Adrenal gland (tissue), 5 donors: Measurements from ENCODE around the gene PLD1.

ENCODE experiments used
- POLR2A ChIP-seq, 2 donors: fragments of 450-650 bp; IDR thresholded peaks; one replicate each; pipeline ENCODE4 v1.6.1; 2017; ENCODE audit warnings: antibody characterized with exemption in 2 of 2, mild to moderate bottlenecking in 2 of 2, moderate library complexity in 1 of 2
- TF ChIP-seq, protein P1 (sequence below), 6 experiments: fragments of 450-650 bp in 4 of 6; fragments of 200-600 bp in 2 of 6; sonication (generic) in 1 of 6; IDR thresholded peaks; 1 replicate in 5 of 6; 2 replicates in 1 of 6; pipeline versions ENCODE4 v1.5.1 to v1.8.0; 2016 to 2021; ENCODE audit warnings: antibody characterized with exemption in 6 of 6, mild to moderate bottlenecking in 2 of 6, moderate library complexity in 1 of 6
- donor health status: DM: no; HTN: no; CAD: no.

DNA sequence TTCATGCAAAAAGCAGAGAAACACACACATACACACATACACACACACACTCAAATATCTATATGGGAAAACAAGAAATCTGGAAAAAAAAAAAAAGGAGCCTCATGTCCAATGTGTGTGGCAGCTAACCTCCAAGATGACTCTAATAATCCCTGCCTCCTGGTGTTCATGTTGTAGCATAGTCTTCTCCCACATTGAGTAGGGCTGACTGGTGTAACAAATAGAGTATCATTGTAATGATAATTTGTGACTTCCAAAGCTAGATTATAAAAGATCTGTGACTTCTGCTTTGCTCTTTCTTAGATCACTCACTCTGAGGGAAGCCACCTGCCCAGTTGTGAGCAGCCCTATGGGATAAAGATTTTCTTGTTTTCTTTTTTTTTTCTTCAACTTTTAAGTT lies 219.2 kb downstream of the PLD1 start:
- TF ChIP-seq, protein P1, sequence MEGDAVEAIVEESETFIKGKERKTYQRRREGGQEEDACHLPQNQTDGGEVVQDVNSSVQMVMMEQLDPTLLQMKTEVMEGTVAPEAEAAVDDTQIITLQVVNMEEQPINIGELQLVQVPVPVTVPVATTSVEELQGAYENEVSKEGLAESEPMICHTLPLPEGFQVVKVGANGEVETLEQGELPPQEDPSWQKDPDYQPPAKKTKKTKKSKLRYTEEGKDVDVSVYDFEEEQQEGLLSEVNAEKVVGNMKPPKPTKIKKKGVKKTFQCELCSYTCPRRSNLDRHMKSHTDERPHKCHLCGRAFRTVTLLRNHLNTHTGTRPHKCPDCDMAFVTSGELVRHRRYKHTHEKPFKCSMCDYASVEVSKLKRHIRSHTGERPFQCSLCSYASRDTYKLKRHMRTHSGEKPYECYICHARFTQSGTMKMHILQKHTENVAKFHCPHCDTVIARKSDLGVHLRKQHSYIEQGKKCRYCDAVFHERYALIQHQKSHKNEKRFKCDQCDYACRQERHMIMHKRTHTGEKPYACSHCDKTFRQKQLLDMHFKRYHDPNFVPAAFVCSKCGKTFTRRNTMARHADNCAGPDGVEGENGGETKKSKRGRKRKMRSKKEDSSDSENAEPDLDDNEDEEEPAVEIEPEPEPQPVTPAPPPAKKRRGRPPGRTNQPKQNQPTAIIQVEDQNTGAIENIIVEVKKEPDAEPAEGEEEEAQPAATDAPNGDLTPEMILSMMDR (IDR thresholded peaks at IDR 0.05): no peak
- TF ChIP-seq POLR2A (IDR thresholded peaks at IDR 0.05): no peak
